ENCODE measurements around the gene ESPNL.

The ESPNL gene

DNA sequence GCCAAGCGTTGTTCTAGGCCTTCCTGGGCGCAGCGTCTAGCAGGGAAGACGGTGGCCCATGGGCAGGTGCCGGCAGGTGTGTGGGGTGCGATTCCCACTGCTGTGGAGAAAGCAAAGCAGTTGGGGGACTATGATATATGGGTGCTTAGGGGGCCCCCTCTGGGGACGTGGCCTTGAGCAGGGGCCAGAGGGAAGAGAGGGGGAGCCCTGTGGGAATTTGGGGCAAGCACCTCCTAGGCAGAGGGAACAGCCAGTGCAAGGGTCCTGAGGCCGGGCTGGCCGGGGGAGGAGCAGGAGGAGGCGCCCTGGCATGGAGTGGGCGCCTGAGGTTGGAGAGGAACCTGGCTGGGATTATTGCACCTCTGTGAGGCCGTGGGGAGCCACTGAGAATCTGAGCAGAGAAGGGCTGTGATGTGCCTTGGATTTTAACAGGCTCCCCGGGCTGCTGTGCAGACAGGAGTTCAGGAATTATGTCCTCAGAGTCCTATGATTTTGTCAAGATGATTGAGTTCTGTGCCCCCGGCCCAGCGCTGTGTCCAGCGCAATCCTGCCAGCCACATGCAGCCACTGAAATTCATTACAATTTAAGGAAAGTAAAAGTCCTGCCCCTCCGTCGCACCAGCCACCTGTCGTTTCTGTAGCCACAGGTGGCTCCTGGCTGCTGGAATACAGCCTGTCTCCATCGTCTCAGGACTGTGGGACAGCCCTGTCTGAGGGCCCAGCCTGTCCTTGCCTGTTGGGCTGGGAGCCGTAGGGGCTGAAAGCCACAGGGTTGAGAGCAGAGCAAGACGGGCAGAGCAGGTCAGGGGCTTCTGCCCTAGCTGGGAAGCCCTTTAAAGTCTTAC is 29.2 kb downstream of the ESPNL start:
- H3K27me3 ChIP-seq (ENCODE audit: insufficient read depth, insufficient read length) = no peaks in the 10 kb centered on the region
- H3K4me3 ChIP-seq (ENCODE audit: insufficient read length, low read depth) = no peak overlapping the region
- peaks cover 17% of the 10 kb centered on the region for H3K4me1 ChIP-seq (ENCODE audit: insufficient read depth, insufficient read length)
- no peaks in the 10 kb centered on the region for H3K36me3 ChIP-seq (ENCODE audit: insufficient read depth, insufficient read length, low read length)
- H3K9me3 ChIP-seq (ENCODE audit: insufficient read depth, low read length) = no peaks in the 10 kb centered on the region
- no peak for DNase-seq (ENCODE audit: low read depth, low spot score)
- no peak overlapping the region for H3K9ac ChIP-seq (ENCODE audit: insufficient read length, low read depth)
- no peak for TF ChIP-seq ZNF274 (IDR thresholded peaks at IDR 0.05; ENCODE audit: low read depth, low read length)

DNA sequence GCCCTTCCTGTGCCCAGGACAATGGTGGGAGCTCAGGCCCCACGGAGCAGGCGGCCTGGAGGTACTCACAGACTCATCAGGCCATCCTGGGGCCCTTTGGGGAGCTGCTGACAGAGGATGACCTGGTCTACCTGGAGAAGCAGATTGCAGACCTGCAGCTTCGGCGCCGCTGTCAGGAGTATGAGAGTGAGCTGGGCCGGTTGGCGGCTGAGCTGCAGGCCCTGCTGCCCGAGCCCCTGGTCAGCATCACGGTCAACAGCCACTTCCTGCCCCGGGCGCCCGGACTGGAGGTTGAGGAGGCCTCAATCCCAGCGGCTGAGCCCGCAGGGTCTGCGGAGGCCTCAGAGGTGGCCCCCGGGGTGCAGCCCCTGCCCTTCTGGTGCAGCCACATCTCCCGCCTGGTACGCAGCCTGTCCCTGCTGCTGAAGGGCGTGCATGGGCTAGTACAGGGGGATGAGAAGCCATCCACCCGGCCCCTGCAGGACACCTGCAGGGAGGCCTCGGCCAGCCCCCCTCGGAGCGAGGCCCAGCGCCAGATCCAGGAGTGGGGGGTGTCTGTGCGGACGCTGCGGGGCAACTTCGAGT is 30.1 kb downstream of the ESPNL start:
- Histone ChIP-seq H3K9me3 (ENCODE audit: insufficient read depth, low read length) (no peaks in the 10 kb centered on the region), H3K27me3 (ENCODE audit: insufficient read depth, insufficient read length) (no peaks in the 10 kb centered on the region), H3K36me3 (ENCODE audit: insufficient read depth, insufficient read length, low read length) (no peaks in the 10 kb centered on the region), H3K4me3 (ENCODE audit: insufficient read length, low read depth) (no peak overlapping the region), H3K9ac (ENCODE audit: insufficient read length, low read depth) (no peak overlapping the region), H3K4me1 (ENCODE audit: insufficient read depth, insufficient read length) (peaks cover 14% of the 10 kb centered on the region)
- TF ChIP-seq SUZ12 (IDR thresholded peaks at IDR 0.05; ENCODE audit: extremely low read depth, insufficient read depth, insufficient read length) = no peak
- no peak for TF ChIP-seq YY1 (IDR thresholded peaks at IDR 0.05; ENCODE audit: insufficient read depth, insufficient read length)
- TF ChIP-seq ZNF274 (IDR thresholded peaks at IDR 0.05; ENCODE audit: low read depth, low read length) = no peak
- no peak for DNase-seq (ENCODE audit: low read depth, low spot score)

DNA sequence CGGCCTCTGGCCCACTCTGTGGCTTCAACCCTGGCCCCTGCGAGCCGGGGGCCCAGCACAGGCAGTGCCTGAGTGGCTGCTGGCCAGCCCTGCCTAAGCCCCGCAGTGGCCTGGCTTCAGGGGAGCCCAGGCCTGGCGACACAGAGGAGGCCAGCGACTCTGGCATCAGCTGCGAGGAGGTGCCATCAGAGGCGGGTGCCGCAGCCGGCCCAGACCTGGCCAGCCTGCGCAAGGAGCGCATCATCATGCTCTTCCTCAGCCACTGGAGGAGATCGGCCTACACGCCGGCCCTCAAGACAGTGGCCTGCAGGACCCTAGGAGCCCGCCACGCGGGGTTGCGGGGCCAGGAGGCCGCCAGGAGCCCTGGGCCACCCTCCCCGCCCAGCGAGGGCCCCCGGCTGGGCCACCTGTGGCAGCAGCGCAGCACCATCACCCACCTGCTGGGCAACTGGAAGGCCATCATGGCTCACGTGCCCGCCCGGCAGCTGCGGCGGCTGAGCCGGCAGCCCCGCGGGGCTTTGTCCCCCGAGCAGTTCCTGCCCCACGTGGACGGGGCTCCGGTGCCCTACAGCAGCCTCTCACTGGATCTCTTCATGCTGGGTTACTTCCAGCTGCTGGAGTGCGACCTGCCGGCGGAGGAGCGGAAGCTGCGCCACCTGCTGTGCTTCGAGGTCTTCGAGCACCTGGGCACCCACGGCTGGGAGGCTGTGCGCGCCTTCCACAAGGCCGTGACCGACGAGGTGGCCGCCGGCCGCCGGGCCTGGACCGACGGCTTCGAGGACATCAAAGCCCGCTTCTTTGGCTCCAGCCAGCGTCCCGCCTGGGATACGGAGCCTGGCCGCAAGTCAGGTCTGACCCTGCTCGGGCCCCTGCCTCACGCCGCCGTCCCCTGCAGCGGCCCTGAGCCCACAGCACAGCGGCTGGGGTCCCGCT is 30.8 kb downstream of the ESPNL start:
- Histone ChIP-seq H3K9me3 (ENCODE audit: insufficient read depth, low read length) (no peaks in the 10 kb centered on the region), H3K27me3 (ENCODE audit: insufficient read depth, insufficient read length) (no peaks in the 10 kb centered on the region), H3K4me3 (ENCODE audit: insufficient read length, low read depth) (no peak overlapping the region), H3K36me3 (ENCODE audit: insufficient read depth, insufficient read length, low read length) (no peaks in the 10 kb centered on the region), H3K9ac (ENCODE audit: insufficient read length, low read depth) (no peak overlapping the region), H3K4me1 (ENCODE audit: insufficient read depth, insufficient read length) (peaks cover 14% of the 10 kb centered on the region)
- TF ChIP-seq YY1 (IDR thresholded peaks at IDR 0.05; ENCODE audit: insufficient read depth, insufficient read length) = no peak
- TF ChIP-seq ZNF274 (IDR thresholded peaks at IDR 0.05; ENCODE audit: low read depth, low read length) = no peak
- no peak for TF ChIP-seq SUZ12 (IDR thresholded peaks at IDR 0.05; ENCODE audit: extremely low read depth, insufficient read depth, insufficient read length)
- no peak for DNase-seq (ENCODE audit: low read depth, low spot score)

DNA sequence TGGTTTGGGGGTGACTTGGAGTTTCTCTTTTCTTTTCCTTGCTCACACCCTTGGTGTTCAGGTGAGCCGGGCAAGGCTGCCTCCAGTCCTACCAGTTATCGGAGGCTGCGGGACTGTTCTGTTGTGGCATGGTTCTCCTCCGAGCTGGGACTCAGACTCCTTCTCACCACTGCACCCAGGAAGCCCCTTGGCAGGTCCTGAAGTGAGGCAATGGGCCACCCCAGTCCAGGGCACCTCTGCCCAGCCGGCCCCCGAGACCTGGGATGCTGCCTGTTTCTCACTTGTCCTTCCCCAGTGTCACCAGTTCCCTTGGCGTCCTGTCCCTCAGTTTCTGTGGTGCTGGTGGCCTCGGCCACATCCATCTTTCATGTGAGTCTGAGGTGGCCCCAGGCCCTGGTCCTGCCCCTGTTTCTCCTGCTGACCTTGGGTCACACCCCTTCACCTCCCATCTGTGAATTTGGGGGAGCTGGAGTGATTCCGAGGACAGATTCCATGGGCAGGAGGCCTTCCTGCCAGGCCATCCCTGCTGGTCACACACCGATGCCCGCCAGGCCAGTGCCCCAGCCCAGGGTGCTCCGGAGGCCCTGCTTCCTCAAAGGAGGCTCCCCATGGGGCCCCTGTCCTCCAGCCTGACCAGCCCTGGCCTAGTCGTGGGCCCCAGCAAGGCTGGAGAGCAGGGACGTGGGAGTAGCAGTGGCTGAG is 31.8 kb downstream of the ESPNL start:
- no peaks in the 10 kb centered on the region for H3K36me3 ChIP-seq (ENCODE audit: insufficient read depth, insufficient read length, low read length)
- H3K4me3 ChIP-seq (ENCODE audit: insufficient read length, low read depth) = no peak overlapping the region
- peaks cover 11% of the 10 kb centered on the region for H3K4me1 ChIP-seq (ENCODE audit: insufficient read depth, insufficient read length)
- TF ChIP-seq YY1 (IDR thresholded peaks at IDR 0.05; ENCODE audit: insufficient read depth, insufficient read length) (no peak), ZNF274 (IDR thresholded peaks at IDR 0.05; ENCODE audit: low read depth, low read length) (no peak), SUZ12 (IDR thresholded peaks at IDR 0.05; ENCODE audit: extremely low read depth, insufficient read depth, insufficient read length) (no peak)
- DNase-seq (ENCODE audit: low read depth, low spot score) = no peak
- no peak overlapping the region for H3K9ac ChIP-seq (ENCODE audit: insufficient read length, low read depth)
- H3K27me3 ChIP-seq (ENCODE audit: insufficient read depth, insufficient read length) = no peaks in the 10 kb centered on the region
- H3K9me3 ChIP-seq (ENCODE audit: insufficient read depth, low read length) = no peaks in the 10 kb centered on the region

DNA sequence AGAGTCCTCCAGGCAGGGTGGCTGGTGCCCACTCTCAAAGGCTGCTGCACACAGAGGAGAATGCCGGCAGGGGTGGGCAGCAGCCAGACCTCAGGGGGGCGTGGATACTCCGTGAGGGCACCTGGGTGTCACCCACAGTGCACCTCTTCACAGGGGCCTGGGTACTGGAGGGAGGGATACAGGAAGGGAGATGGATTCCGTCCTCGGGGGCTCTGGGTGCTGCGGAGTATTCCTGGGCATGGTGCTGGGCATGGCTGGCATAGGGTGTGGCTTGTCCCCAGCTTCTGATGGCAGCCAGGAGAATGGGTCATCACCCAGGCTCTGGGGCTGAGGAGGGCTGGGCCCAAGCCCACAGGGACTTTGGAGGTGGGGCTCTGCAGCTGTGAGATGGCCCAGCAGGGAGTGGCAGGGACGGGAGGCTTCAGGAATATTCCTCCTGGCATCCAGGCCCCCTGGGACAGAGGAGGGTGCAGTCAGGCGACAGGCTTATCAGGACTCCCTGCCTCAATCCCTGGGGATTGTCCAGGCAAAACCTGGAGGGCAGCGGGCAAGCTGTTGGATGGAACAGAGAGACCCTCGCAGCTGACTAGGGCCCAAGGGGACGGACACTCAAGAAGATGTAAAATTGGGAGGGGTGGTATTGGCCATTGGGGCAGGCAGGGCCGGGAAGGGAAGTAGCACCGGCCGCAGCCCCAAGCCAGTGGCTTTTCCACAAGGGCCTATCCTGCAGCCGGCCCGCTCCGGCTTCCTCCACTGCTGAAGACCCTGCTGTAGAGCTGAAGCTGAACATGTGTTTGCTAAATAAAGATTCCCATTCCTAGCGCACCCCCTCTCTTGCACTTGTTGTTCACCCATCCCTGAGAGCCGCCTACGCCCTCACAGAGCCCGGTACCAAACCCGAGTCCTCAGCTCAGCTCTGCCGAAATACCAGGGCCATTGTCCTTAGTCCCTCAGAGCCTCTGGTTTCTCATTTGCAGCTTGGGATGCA is 32.6 kb downstream of the ESPNL start:
- no peak for DNase-seq (ENCODE audit: low read depth, low spot score)
- TF ChIP-seq SUZ12 (IDR thresholded peaks at IDR 0.05; ENCODE audit: extremely low read depth, insufficient read depth, insufficient read length) (no peak), ZNF274 (IDR thresholded peaks at IDR 0.05; ENCODE audit: low read depth, low read length) (no peak), YY1 (IDR thresholded peaks at IDR 0.05; ENCODE audit: insufficient read depth, insufficient read length) (no peak)
- Histone ChIP-seq H3K4me1 (ENCODE audit: insufficient read depth, insufficient read length) (peaks cover 11% of the 10 kb centered on the region), H3K4me3 (ENCODE audit: insufficient read length, low read depth) (no peak overlapping the region), H3K9me3 (ENCODE audit: insufficient read depth, low read length) (no peaks in the 10 kb centered on the region), H3K36me3 (ENCODE audit: insufficient read depth, insufficient read length, low read length) (no peaks in the 10 kb centered on the region), H3K9ac (ENCODE audit: insufficient read length, low read depth) (no peak overlapping the region), H3K27me3 (ENCODE audit: insufficient read depth, insufficient read length) (no peaks in the 10 kb centered on the region)

All from NT2/D1 (cell line).